ENCODE results near the gene GATA2. TPM values are rescaled to one million over a fixed set of nuclear protein-coding genes. Genes with fewer than 3 reads are reported as not detected.
A peak's percentile ranks its signal among the peaks of the same experiment; 100 is the strongest.

GATA2 gene
- total and polyA plus RNA-seq, 2 of the 8 experiments (the other 6 are each of a cell fraction or from before 2014, with no cell fraction given), result 0.03 to 0.30 TPM

- TF ChIP-seq CTCF (IDR thresholded peaks at IDR 0.05; ENCODE audit: control extremely low read depth in 1 of 3, insufficient read depth in 1 of 3, low read depth in 1 of 3, low read length in 3 of 3), result peak in 2 of 3 experiments; percentile 63 to 85; a peak in 3 of 4 replicates
Observed at GRCh38 chr3:128497305-128498126, 4.5 kb upstream of the GATA2 start (continued).
